Fibroblast of peridontal ligament (primary cell): ENCODE data around the gene SLC25A39.
"Not testable (repeated sequence)": the region's sequence is repeated elsewhere in the genome, so short reads cannot be mapped to it uniquely, and the experiment has no call there.

Experiments
- DNase-seq: peaks from one replicate; pipeline ENCODE4 v3.0.0-alpha.2; 2010; ENCODE audit errors: extremely low read depth

SLC25A39 gene

DNA sequence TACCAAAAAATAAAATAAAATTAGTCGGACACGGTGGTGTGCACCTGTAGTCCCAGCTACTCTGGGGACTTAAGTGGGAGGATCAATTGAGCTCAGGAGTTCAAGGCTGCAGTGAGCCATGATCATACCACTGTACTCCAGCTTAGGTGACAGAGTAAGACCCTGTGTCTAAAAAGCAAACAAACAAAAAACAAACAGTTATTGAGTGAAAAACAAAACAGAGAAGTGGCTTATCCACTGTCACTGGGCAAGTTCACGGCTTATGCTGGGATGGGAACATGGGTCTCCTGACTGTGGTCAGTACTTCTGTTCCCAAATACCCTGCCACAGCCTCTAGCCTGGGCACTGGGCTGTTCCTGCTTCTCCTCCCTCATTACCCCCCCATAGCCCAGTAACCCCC lies 10.9 kb upstream of the SLC25A39 start:
- no peak for DNase-seq

DNA sequence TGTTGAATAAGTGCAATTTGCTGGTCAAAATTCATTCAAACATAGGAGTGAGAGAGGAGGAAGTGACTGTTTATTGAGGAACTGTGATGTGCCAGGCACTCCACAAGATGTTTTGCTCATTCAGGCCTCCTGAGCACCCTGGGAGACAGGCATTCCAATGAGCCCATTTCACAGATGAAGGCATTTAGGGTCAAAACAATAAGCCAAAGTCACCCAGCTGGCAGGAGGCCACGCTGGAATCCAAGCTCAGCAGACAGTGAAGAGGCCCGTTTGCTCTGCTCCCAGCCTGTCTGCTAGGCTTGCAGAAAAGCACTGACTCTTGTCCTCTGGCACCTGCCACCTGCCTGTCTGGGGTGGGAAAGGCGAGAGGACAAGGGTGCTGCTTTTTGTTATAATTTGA lies 10.1 kb upstream of the SLC25A39 start:
- no peak for DNase-seq

DNA sequence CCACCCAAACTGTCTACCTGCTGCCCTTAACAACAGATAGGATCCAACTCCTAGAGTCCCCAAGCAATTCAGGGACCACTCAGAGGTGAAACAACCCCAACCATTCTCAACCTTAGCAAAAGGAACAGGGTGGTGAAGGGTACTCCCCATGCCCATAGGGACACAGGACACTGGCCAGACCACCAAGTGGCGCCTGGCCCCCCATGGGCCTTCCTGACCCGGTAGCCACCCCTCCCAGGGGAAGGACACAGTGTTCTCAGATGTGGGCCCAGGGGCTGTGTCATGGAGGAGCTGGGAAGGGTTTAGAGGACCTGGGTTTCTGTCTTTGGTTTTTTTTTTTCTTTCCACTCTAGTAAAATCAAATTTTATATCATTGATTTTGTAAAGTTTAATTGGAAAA lies 9.7 kb upstream of the SLC25A39 start:
- no peak for DNase-seq

DNA sequence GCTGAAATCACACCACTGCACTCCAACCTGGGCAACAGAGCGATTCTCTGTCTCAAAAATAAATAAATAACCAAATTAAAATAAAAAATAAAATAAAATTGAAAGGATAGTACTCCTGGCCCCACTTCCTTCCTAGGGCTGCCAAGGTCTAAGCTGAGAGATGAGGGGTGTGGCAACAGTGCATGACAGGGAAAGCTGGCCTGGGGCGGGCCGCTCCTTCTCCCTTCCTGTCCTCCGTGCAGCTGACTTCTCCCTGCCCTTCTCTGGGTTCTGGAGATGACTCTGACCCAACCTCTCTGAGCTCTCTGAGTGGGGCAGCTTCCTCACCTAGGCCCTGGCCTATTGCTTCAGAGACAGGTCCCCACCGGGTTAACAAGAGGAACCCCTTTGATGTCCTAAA lies 8.7 kb upstream of the SLC25A39 start:
- DNase-seq = no peak

DNA sequence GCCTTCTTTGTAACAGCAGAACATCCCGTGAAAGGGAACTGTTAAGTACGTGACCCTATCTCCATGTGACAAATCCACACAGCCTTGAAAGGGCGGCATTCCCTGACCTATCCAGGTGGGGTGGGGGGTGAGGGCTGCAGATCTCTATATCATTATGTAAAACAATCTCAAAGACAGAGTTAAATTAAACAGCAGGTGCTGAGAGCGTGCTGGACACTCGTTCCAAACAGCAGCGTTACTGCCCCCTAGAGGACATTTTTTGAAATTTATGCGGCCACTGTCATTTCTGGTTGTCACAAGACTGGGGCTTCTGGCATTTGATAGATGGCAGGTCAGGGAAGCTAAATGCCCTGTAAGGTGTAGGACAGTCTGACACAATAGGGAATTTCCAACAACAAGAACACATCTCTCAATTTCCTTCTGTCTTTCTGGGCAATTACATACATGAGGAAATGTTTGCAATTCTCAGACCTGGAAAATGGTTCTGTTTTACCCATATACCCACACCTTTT lies 6.7 kb upstream of the SLC25A39 start:
- DNase-seq = peak; percentile 79

DNA sequence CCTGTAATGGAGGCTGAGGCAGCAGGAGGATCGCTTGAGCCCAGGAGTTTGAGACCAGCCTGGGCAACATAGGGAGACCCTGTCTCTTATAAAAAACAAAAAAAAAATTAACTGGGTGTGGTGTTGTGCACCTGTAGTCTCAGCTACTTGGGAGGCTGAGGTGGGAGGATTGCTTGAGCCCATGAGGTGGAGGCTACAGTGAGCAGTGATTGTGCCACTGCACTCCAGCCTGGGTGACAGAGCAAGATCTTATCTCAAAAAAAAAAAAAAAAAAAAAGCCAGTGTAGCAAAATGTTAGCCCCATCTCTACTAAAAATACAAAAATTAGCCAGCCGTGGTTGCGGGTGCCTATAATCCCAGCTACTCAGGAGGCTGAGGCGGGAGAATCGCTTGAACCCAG lies 5.6 kb upstream of the SLC25A39 start:
- DNase-seq = not testable (repeated sequence)

DNA sequence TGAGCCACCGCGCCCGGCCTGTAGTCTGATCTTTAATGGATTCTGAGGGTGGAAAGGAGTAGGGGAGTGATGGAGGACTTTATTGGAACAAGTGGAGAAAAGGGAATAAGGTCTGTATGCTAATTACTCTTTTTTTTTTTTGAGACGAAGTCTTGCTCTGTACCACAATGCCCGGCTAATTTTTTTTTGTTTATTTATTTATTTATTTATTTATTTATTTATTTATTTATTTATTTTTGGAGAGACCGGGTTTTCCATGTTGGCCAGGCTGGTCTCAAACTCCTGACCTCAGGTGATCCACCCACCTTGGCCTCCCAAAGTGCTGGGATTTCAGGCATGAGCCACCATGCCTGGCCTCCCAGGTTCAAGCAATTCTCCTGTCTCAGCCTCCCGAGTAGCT lies 4.9 kb upstream of the SLC25A39 start:
- DNase-seq = not testable (repeated sequence)

DNA sequence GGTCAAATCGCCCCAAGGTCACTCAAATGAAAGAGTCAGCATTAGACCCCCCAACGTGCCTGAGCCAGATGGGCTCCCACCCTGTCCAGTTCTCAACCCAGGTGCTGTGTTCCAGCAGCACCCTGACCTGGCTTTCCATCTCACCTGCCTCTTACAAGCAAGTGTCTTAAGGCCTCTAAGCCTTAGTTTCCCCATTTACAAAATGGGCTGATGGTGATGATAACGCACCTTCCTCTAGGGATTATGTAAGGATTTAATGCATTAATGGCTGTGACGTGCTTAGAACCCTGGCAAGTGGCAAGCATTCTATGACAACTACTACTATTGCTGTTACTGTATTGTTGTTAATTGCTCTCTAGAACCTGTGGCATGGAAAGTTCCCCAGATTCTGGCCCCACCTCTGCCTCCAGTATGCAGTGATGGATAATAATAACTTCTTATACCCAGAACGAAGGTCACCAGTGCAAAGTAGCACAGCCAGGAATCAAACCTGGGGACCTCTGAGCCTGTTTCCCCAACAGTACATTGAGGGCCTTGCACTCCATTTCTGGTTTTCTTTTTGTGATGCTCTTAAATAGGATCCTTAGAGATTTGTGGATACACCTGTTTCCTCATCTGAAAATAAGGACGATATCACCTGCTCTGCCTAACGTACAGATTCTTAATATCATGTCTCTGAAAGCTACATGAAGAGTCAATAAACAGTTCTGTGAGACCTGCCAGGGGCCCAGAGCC lies 3.3 kb upstream of the SLC25A39 start:
- no peak for DNase-seq

DNA sequence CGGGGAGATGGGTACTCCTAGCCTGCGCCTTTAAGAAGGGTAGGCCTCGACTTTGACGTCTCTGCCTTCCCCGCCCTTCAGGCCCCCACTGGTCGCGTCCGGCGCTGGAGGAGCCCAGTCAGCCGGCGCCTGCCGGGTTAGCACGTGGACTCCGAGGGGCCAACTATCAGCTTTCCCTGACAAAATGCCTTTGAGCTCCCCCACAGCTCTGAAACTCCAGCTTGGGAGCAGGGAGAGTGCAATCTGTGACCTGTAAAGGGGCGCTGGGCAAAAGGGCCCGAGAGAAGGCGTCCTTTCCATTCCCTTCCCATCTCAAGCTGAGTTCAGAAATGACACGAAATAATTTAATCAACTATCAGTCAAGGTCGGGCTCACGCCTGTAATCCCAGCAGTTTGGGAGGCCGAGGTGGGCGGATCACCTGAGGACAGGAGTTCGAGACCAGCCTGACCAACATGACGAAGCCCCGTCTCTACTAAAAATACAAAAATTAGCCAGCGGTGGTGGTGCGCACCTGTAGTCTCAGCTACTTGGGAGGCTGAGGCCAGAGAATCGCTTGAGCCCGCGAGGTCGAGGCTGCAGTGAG lies 2.3 kb upstream of the SLC25A39 start:
- DNase-seq = peak; percentile 95

DNA sequence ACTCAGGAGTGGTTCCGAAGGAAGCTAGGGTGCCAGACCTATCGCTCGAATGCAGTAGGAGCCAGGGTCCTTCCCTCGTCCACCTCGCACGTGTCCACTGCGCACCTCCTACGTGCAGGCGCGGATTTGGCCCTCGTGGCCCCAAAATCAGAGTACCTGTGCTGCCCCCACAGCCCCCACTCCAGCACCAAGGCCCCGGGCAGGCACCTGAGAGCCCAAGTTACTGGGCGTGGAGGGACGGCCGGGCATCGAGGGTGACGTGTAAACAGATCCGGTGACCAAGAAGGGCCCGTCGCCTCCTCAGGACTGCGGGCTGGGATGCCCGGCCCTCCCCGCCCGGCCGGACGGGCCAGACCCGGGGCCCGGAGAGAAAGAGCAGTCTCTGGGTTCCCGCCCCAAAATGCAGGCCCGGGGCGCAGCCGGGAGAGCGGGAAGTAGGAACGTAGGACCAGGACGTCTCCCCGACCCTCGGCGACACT lies 492 bp downstream of the SLC25A39 start:
- no peak for DNase-seq

DNA sequence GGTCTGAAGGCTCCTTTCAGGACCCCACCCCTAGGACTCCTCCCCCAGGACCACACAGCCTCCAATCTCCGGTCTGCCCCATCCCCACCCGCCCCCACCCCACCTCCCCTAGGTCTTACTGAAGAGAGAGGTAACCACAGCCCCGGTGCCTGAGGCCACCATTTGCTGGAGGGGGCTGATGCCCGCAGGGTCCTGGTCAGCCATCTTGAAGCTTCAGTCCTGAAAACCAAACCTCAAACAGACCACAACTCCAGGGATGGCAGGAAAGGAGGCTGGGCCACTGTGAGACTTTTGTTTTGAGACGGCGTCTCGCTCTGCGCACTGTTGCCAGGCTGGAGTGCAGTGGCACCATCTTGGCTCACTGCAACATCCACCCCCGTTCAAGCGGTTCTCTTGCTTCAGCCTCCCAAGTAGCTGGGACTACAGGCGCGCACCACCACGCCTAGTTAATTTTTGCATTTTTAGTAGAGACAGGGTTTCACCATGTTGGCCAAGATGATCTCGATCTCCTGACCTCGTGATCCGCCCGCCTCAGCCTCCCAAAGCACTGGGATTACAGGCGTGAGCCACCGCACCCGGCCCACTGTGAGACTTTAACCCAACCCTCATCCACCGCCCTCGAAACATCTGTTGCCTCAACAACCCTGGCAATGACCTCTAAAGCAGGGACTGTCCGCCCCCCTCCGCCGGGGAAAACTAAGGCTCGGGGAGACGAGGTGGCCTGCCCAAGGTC lies 1.1 kb downstream of the SLC25A39 start:
- DNase-seq = no peak

DNA sequence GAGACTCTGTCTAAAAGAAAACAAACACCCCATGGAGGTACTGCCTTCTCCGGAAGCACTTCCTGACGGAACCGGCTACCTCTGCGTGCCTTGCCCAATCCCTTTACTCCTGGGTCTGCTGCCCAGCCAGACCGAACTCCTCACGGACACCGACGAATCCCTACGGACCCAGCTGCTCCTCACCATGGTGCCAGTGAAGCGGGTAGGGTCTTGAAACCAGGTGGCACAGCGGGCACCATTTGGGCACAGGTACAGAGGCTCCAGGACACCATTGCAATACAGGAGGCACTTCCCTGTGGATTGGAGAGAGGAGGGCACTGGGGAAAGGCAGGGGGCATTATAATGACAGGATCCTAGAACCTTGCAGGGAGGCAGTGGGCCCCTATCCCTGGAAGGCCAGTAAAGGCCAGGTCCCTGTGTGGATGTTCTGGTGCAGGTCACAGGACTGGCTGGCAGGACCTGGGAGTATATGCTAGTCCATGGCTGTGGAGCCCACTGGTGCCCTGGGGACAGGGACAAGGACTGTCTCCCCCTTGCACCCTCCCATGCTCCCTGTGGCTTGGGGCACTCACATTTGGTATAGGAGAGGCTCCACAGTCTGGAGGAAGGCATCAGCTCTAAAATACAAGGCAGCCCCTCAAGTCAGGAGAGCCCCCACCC lies 2.3 kb downstream of the SLC25A39 start:
- no peak for DNase-seq

DNA sequence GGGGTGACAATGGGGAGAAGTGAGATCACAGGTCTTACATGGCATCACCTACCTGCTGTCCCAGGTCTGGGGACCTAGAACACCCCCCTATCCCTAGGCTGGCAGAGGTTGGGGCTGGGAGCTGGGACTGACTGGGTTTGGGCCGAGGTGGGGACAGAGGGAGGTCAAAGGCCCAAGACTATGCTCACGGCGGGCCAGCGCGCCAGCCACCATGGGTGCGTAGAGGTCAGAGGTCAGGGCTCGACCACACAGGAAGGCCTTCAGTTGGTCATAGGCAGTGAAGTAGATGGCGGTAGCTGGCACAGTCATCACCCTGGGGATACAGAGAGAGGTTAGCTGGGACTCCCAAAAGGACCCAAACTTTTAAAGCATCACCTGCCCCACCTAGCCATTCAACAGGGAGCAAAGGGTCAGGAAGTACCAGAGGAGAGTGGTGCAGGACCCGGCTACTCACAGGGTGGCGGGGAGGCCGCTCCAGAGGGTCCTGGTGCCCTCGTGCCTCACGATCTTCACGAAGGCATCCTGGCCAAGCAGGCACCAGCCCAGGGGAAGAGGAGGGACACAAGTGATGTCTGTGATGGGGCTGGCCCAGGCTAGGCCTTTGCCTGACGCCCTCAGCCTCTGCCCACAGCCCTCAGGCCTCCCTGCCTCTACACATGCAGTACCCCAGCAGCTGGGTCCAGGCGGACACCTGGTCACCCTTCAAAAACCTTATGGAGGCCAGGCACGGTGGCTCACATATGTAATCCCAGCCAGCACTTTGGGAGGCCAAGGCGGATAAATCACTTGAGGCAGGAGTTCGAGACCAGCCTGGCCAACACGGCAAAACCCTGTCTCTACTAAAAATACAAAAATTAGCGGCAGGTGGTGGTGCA lies 3.1 kb downstream of the SLC25A39 start:
- DNase-seq = no peak

DNA sequence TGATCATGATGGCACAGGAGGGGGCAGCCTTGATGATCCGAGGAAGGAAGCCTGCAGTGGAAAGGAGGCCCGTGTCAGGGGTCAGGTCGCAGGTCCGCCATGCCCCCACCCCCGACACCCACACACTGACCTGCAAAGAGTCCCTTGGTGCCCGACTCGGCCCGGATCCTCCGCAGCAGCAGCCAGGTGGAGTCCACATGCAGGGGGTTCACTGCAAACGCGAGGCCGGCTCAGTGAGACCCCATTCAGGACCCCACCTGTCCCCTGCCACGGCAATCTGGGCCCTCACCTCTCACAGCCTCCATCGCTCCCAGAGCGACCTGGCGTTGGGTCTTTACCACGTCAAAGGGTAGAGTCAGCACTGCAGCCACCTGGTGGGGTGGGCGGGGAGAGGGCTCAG lies 4.6 kb downstream of the SLC25A39 start:
- DNase-seq = no peak

DNA sequence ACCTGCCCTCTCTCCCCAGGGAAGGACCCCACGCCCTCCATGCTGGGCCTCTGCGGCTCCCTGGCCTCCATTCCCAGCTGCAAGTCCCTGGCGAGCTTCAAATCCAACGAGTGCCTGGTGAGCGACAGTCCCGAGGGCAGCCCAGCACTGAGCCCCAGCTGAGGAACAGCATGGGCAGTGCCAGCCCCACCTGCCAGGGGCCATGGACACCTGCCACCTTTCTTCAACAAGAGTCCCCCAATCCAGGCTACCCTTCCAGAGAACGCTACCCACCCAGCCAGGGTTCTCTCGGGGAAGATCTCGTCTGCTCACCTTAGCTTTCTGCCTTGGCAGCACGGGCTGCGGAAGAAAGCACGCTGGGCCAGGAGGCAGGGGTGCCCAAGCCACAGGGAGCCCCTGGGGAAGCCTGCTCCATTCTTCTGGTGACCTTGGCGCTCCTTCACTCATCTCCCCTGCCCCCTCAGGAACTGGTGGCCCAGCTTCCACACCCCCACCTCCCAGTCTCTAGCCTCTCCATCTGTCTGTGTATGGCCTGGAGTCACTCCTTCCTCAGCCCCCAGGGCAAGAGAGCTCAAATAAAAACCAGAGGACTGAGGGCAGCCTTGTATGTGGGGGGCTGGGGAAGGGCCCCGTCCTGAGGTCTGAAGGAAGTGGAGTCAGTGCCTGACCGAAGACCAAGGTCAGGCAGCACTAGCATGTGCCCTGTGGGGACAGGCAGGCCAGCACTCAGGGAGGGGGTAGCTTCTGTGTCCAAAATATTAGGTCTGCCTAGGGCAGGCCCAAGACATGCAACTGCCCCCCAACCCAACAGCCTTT lies 6.3 kb downstream of the SLC25A39 start:
- no peak for DNase-seq

DNA sequence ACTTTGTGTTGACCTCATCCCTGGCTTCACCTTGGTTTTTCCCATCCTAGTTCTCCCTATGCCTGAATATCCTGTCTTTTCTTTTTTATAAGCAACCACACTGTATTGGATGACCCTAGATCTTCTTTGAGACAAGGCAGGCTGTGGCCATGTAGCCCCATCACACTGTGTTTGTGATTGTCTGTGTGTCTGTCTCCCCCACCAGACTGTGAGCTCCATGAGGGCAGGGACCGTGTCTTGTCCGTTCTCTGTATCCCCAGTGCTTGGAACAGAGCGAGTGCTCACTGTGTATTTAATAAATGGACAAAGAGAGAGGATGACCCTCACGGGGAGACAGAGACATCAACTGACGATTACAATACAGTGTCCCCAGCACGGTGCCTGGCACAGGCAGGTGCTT lies 7.1 kb downstream of the SLC25A39 start:
- no peak for DNase-seq

DNA sequence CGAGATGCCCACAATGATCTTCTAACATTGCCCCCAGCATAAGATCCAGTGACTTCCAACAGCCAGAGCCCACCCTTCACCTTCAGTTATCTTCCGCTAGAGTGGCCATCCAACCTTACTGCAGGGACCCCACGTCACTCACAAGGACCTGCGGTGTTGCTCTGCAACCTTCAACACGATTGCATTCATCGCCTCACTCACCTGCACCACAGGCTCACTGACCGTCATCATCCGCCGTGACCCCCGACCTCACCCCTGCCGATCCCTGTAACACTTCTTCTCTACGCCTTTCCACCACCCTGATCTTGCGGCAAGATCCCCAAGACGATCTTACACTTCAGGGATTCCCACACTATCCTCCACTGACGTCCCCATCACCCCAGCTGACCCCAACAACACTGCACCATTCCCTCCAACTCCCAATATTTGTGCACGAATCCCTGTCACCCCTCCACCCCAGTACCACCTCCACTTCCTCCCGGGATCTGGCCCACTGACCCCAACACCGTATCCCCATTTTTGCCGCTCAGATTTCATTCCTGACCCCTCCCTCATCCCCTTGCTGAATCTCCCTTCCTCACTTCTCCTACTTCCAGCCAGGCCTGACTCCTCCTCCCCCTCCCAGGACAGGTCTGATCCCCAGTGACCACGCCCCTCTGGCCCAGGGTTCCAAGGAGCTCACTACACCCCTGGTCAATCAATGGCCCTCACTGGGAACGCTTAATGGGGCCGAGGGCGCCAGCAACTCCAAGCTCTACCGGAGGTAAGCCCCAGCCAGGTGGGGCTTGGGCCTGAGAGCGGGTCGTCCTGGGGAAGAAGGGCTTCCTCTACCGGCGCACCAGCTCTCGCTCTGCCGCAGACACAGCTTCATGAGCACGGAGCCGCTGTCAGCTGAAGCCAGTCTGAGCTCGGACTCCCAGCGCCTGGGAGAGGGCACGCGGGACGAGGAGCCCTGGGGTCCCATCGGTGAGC lies 8.6 kb downstream of the SLC25A39 start:
- DNase-seq = no peak

DNA sequence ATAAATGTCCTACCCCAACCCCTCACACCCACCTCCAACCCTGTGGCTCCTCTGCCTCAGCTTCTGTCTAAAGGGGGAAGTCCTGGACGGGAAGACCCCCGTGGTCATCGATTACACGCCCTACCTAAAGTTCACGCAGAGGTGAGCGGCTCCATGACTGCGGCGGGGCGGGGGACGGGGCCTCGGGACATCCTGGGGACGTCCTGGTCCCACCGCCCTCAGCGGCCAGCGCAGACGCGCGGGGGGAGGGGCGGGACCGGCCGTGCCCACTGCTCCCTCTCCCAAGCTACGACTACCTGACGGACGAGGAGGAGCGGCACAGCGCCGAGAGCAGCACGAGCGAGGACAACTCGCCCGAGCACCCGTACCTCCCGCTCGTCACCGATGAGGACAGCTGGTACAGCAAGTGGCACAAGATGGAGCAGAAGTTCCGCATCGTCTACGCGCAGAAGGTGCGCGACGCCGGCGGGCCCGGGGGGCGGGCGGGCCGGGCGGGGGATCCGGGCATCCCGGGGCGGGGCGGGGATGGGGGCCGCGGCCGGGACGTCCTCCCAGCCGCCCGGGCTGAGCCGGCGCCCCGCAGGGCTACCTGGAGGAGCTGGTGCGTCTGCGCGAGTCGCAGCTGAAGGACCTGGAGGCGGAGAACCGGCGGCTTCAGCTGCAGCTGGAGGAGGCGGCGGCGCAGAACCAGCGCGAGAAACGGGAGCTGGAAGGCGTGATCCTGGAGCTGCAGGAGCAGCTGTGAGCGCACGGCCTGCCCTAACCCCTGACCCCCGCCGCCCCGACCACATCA lies 9.6 kb downstream of the SLC25A39 start:
- no peak for DNase-seq
